H1 (cell line): ENCODE data around the gene AGPAT2. TPM values are rescaled to one million over a fixed set of nuclear protein-coding genes. Genes with fewer than 3 reads are reported as not detected.

Experiments
- CTCF ChIA-PET: fragments of 300-600 bp; sonication (Branson Sonifier 250); formaldehyde crosslinking; loops from one replicate; lab custom pipeline; 2021; ENCODE audit not compliant: partially characterized antibody; lab: Charles Lee
- POLR2A ChIA-PET: fragments of 300-600 bp; sonication (Branson Sonifier 250); formaldehyde crosslinking; loops from one replicate; lab custom pipeline; 2021; ENCODE audit warnings: inconsistent platforms; ENCODE audit not compliant: partially characterized antibody; lab: Charles Lee
- DNase-seq, 2 experiments: peaks; one replicate each; pipeline versions ENCODE4 v3.0.0 to v3.0.0-alpha.2; 2010 to 2022; ENCODE audit warnings: low spot score in 2 of 2, low read depth in 1 of 2, mixed read lengths in 1 of 2
- FAIRE-seq: peaks from 2 replicates; lab custom pipeline; 2011; peaks lifted over from hg19 to GRCh38; lab: Jason Lieb, UNC
- H2AFZ ChIP-seq: 2 replicates; pipeline ENCODE4 v1.8.1; 2012; ENCODE audit warnings: low read length, inconsistent platforms
- H2AK5ac ChIP-seq: 2 replicates; pipeline ENCODE4 v1.6.1; 2013; ENCODE audit warnings: low read depth, low read length
- H2BK120ac ChIP-seq: replicated peaks from 2 replicates; pipeline ENCODE3; 2013; ENCODE audit warnings: low read depth, low read length, inconsistent platforms
- H2BK12ac ChIP-seq: 2 replicates; pipeline ENCODE4 v1.6.1; 2013; ENCODE audit warnings: low read depth, low read length
- H2BK15ac ChIP-seq: 2 replicates; pipeline ENCODE4 v1.6.1; 2013; ENCODE audit warnings: low read length
- H2BK20ac ChIP-seq: 2 replicates; pipeline ENCODE4 v1.6.1; 2013; ENCODE audit warnings: low read length
- H2BK5ac ChIP-seq: 2 replicates; pipeline ENCODE4 v1.6.1; 2013; ENCODE audit warnings: low read depth, low read length
- H3K14ac ChIP-seq: 2 replicates; pipeline ENCODE4 v1.6.1; 2013; ENCODE audit warnings: inconsistent platforms; ENCODE audit not compliant: insufficient read length
- H3K18ac ChIP-seq: 2 replicates; pipeline ENCODE4 v1.6.1; 2013; ENCODE audit warnings: low read length; ENCODE audit errors: extremely low read depth
- H3K23ac ChIP-seq: 2 replicates; pipeline ENCODE4 v1.6.1; 2013; ENCODE audit warnings: inconsistent platforms; ENCODE audit not compliant: insufficient read length
- H3K23me2 ChIP-seq: 2 replicates; pipeline ENCODE4 v1.6.1; 2013; ENCODE audit warnings: low read depth, low read length
- H3K27ac ChIP-seq: 2 replicates; pipeline ENCODE4 v1.6.1; 2011; ENCODE audit warnings: low read depth, low read length, inconsistent platforms
- H3K27me3 ChIP-seq, 4 experiments: replicated peaks in 1 of 4; 1 replicate in 1 of 4; 2 replicates in 3 of 4; pipeline versions ENCODE4 v1.6.1 to v1.8.1; 2011 to 2013; ENCODE audit warnings: low read length in 3 of 4, mild to moderate bottlenecking in 3 of 4, inconsistent platforms in 2 of 4, mixed read lengths in 2 of 4, moderate library complexity in 1 of 4; ENCODE audit not compliant: control insufficient read depth in 3 of 4, insufficient read depth in 3 of 4; ENCODE audit errors: extremely low read depth in 1 of 4
- H3K36me3 ChIP-seq, 4 experiments: 2 replicates each; pipeline versions ENCODE4 v1.6.1 to v1.8.1; 2011 to 2013; ENCODE audit warnings: mild to moderate bottlenecking in 4 of 4, low read length in 3 of 4, moderate library complexity in 2 of 4, control low read depth in 1 of 4, inconsistent platforms in 1 of 4; ENCODE audit not compliant: insufficient read depth in 4 of 4, control insufficient read depth in 2 of 4
- H3K4ac ChIP-seq: replicated peaks from 2 replicates; pipeline ENCODE3; 2013; ENCODE audit warnings: low read length, low read depth, mixed read lengths, inconsistent platforms; ENCODE audit not compliant: insufficient read length
- H3K4me1 ChIP-seq, 4 experiments: replicated peaks in 1 of 4; 1 replicate in 1 of 4; 2 replicates in 3 of 4; pipeline versions ENCODE4 v1.6.1 to v1.8.1; 2011 to 2013; ENCODE audit warnings: low read length in 3 of 4, inconsistent platforms in 2 of 4, mixed read lengths in 1 of 4; ENCODE audit not compliant: insufficient read depth in 4 of 4, control insufficient read depth in 3 of 4
- H3K4me2 ChIP-seq, 2 experiments: 2 replicates each; pipeline versions ENCODE4 v1.6.1 to v1.8.1; 2011 to 2013; ENCODE audit warnings: low read depth in 2 of 2, low read length in 2 of 2, control low read depth in 1 of 2, inconsistent platforms in 1 of 2, mild to moderate bottlenecking in 1 of 2; ENCODE audit not compliant: insufficient read depth in 1 of 2
- H3K4me3 ChIP-seq, 4 experiments: fragments of 200-600, 300-600 bp in 1 of 4; sonication (generic), shearing (Covaris generic), sonication (Bioruptor Twin) in 1 of 4; 2 replicates each; pipeline versions ENCODE4 v1.5.1 to v1.8.1; 2011 to 2016; ENCODE audit warnings: low read length in 4 of 4, low read depth in 3 of 4, control low read depth in 2 of 4, inconsistent platforms in 2 of 4, mild to moderate bottlenecking in 2 of 4, mixed read lengths in 1 of 4, moderate library complexity in 1 of 4; ENCODE audit not compliant: insufficient read depth in 2 of 4; ENCODE audit errors: extremely low read depth in 1 of 4
- H3K56ac ChIP-seq: replicated peaks from 2 replicates; pipeline ENCODE3; 2013; ENCODE audit warnings: low read depth, mild to moderate bottlenecking, mixed read lengths, low read length, inconsistent platforms; ENCODE audit not compliant: insufficient read length
- H3K79me1 ChIP-seq: 2 replicates; pipeline ENCODE4 v1.6.1; 2013; ENCODE audit warnings: low read depth, low read length, control low read depth
- H3K79me2 ChIP-seq, 2 experiments: 2 replicates each; pipeline versions ENCODE4 v1.6.1 to v1.8.1; 2012 to 2013; ENCODE audit warnings: low read length in 2 of 2, mild to moderate bottlenecking in 2 of 2, inconsistent platforms in 1 of 2; ENCODE audit not compliant: insufficient read depth in 2 of 2, control insufficient read depth in 1 of 2
- H3K9ac ChIP-seq, 4 experiments: replicated peaks in 1 of 4; 1 replicate in 1 of 4; 2 replicates in 3 of 4; pipeline versions ENCODE4 v1.6.1 to v1.8.1; 2011 to 2013; ENCODE audit warnings: low read depth in 3 of 4, low read length in 3 of 4, control low read depth in 2 of 4, mild to moderate bottlenecking in 2 of 4, moderate library complexity in 2 of 4, inconsistent platforms in 1 of 4; ENCODE audit errors: extremely low read depth in 1 of 4
- H3K9me3 ChIP-seq, 2 experiments: 2 replicates each; pipeline versions ENCODE4 v1.6.1 to v1.8.1; 2012 to 2013; ENCODE audit warnings: mild to moderate bottlenecking in 2 of 2, moderate library complexity in 2 of 2, control low read depth in 1 of 2, inconsistent platforms in 1 of 2, low read depth in 1 of 2, low read length in 1 of 2, mixed read lengths in 1 of 2; ENCODE audit not compliant: insufficient read depth in 2 of 2
- H4K20me1 ChIP-seq, 2 experiments: replicated peaks in 1 of 2; 2 replicates each; pipeline versions ENCODE3 to v1.8.1; 2011 to 2013; ENCODE audit warnings: inconsistent platforms in 2 of 2, low read length in 2 of 2, mild to moderate bottlenecking in 1 of 2; ENCODE audit not compliant: insufficient read depth in 2 of 2, control insufficient read depth in 1 of 2
- H4K5ac ChIP-seq: 2 replicates; pipeline ENCODE4 v1.6.1; 2013; ENCODE audit warnings: low read length, low read depth, mixed read lengths, inconsistent platforms; ENCODE audit not compliant: insufficient read length
- H4K8ac ChIP-seq: 2 replicates; pipeline ENCODE4 v1.8.0; 2013; ENCODE audit warnings: mild to moderate bottlenecking, moderate library complexity, low read length, inconsistent platforms; ENCODE audit not compliant: insufficient read depth; ENCODE audit errors: extremely low read depth
- H4K91ac ChIP-seq: replicated peaks from 2 replicates; pipeline ENCODE3; 2013; ENCODE audit warnings: low read length, mixed read lengths, inconsistent platforms; ENCODE audit not compliant: insufficient read length
- BACH1 ChIP-seq: IDR thresholded peaks from 2 replicates; pipeline ENCODE4 v1.6.1; 2012; ENCODE audit warnings: low read length, improper control_type of control experiment
- CREB1 ChIP-seq: IDR thresholded peaks from 2 replicates; pipeline ENCODE4 v1.6.1; 2012; ENCODE audit warnings: inconsistent platforms
- CTCF ChIP-seq, 3 experiments: IDR thresholded peaks; 1 replicate in 2 of 3; 2 replicates in 1 of 3; pipeline versions ENCODE4 v1.5.1 to v1.6.1; 2011; ENCODE audit warnings: low read length in 3 of 3, mild to moderate bottlenecking in 3 of 3, inconsistent platforms in 2 of 3, low read depth in 1 of 3, moderate library complexity in 1 of 3; ENCODE audit not compliant: insufficient read depth in 1 of 3; ENCODE audit errors: control extremely low read depth in 1 of 3
- EGR1 ChIP-seq: IDR thresholded peaks from 2 replicates; pipeline ENCODE4 v1.6.1; 2011; ENCODE audit warnings: low read depth, low read length, borderline replicate concordance
- GABPA ChIP-seq: IDR thresholded peaks from 2 replicates; pipeline ENCODE4 v1.6.1; 2011; ENCODE audit warnings: mild to moderate bottlenecking, low read length, moderate library complexity, borderline replicate concordance; ENCODE audit not compliant: insufficient read depth
- PHF8 ChIP-seq: fragments of 200-600 bp; sonication (generic); conservative IDR thresholded peaks from 2 replicates; pipeline ENCODE4 v1.7.1; 2012; ENCODE audit warnings: low read depth, mild to moderate bottlenecking, inconsistent platforms, low read length, moderate library complexity
- RAD21 ChIP-seq, 2 experiments: IDR thresholded peaks in 1 of 2; conservative IDR thresholded peaks in 1 of 2; 2 replicates each; pipeline ENCODE4 v1.6.1; 2011; ENCODE audit warnings: low read depth in 2 of 2, low read length in 2 of 2, improper control_type of control experiment in 1 of 2, inconsistent platforms in 1 of 2, mild to moderate bottlenecking in 1 of 2, moderate library complexity in 1 of 2
- YY1 ChIP-seq: IDR thresholded peaks from 2 replicates; pipeline ENCODE4 v1.6.1; 2011; ENCODE audit warnings: low read depth, mild to moderate bottlenecking, low read length
- WGBS, 2 experiments: shearing (Covaris generic) in 1 of 2; methylation state at CpG; one replicate each; pipeline versions ENCODE4 v1.1.6 to v1.1.7; 2013 to 2015; ENCODE audit warnings: low lambda C conversion rate in 2 of 2, mixed read lengths in 2 of 2, inconsistent platforms in 1 of 2, low coverage in 1 of 2, missing lambda C conversion rate in 1 of 2; ENCODE audit not compliant: insufficient replicate concordance in 2 of 2, insufficient coverage in 1 of 2, insufficient read length in 1 of 2; ENCODE audit errors: extremely low coverage in 1 of 2, missing lambda C conversion rate in 1 of 2; 5-methylcytosine and 5-hydroxymethylcytosine counted together
- polyA plus RNA-seq, 7 experiments: library from polyadenylated mRNA; depleted of rRNA in 3 of 7; stranded (reverse) in 5 of 7; unstranded in 2 of 7; fragments of >200 nt in 5 of 7; fragments of 200-250 nt in 2 of 7; gene quantifications; 1 replicate in 5 of 7; 2 replicates in 1 of 7; 4 replicates in 1 of 7; pipeline versions ENCODE4 v1.2.1 to v1.2.3, GENCODE V29; 2011 to 2013; ENCODE audit warnings: missing spikeins in 2 of 7, mixed read lengths in 2 of 7
- total RNA-seq: library from RNA; stranded (reverse); fragmentation: NEBNext Ultra II Directional; extraction: Animal tissue kit (Norgen Biotek cat#: 25700); gene quantifications from 2 replicates; pipeline ENCODE4 v1.2.1, GENCODE V29; 2021

The AGPAT2 gene
- total and polyA plus RNA-seq, 2 of the 8 experiments (the other 6 are each of a cell fraction or from before 2014, with no cell fraction given) = 31.6 to 37.6 TPM

- peak; percentile 36 to 88 for DNase-seq
- Histone ChIP-seq H3K4me2 (no peak overlapping the region), H2AFZ (no peak overlapping the region), H3K9ac (no peak overlapping the region), H4K8ac (peak overlapping the region; percentile 45; the same call in 1 of the 2 replicates), H3K27me3 (no peaks in the 10 kb centered on the region), H3K56ac (no peak overlapping the region), H3K23me2 (no peaks in the 10 kb centered on the region), H3K23ac (no peak overlapping the region), H3K4me1 (peaks cover 0 to 9% (median 0%) of the 10 kb centered on the region in 4 experiments; a peak in 3 of 7 replicates), H3K79me1 (no peaks in the 10 kb centered on the region), H3K9me3 (no peaks in the 10 kb centered on the region), H4K5ac (no peak overlapping the region), H3K18ac (no peak overlapping the region; the same call in 1 of the 2 replicates), H2BK20ac (no peak overlapping the region), H2BK12ac (peak overlapping the region; percentile 60; the same call in 1 of the 2 replicates), H2AK5ac (no peak overlapping the region), H3K36me3 (no peaks in the 10 kb centered on the region), H4K91ac (no peak overlapping the region), H3K79me2 (no peaks in the 10 kb centered on the region), H3K4ac (peak overlapping the region; percentile 94), H2BK5ac (no peak overlapping the region; the same call in none of the 2 replicates), H2BK15ac (no peak overlapping the region), H3K14ac (no peak overlapping the region), H2BK120ac (no peak overlapping the region), H3K4me3 (no peak overlapping the region), H3K27ac (no peak overlapping the region), H4K20me1 (peaks cover 0 to 9% of the 10 kb centered on the region in 2 experiments)
- ChIA-PET CTCF (interaction anchor here (0.7 to 9.6 kb wide), 39 partner anchors 11 to 241 kb away, joined by 3 to 253 read pairs (median 4); partner anchors contain the start of gene INPP5E), POLR2A (interaction anchor here (0.7 to 1.2 kb wide), 3 partner anchors 10 to 270 kb away, joined by 3 to 4 read pairs (median 3); no protein-coding TSS in a partner anchor)
- no peak for FAIRE-seq
- 62% methylated on average over 18 of the region's 19 CpGs; no CpG with 5 or more reads in 1 of the 2 experiments for WGBS, 2 experiments
- TF ChIP-seq CREB1 (0 out of 2 replicates have a peak, but pooled peaks have one; percentile 25), GABPA (0 out of 2 replicates have a peak, but pooled peaks have one; percentile 30), RAD21 (IDR thresholded peaks at IDR 0.05 in 1 of 2, conservative IDR thresholded peaks at IDR 0.05 in 1 of 2; ENCODE audit: low read depth in 2 of 2, low read length in 2 of 2) (peak; percentile 93 to 96), EGR1 (peak; percentile 84; the same call in 1 of the 2 replicates), CTCF (IDR thresholded peaks at IDR 0.05; ENCODE audit: control extremely low read depth in 1 of 3, insufficient read depth in 1 of 3, low read depth in 1 of 3, low read length in 3 of 3) (peak in 2 of 3 experiments; percentile 84 to 93; a peak in 3 of 4 replicates), BACH1 (peak; percentile 54; the same call in 1 of the 2 replicates), PHF8 (no peak), YY1 (no peak)
Measured at GRCh38 chr9:136629879-136630661, 57.2 kb downstream of the AGPAT2 start.
